ENCODE data around the gene ALDH16A1. TPM values are rescaled to one million over a fixed set of nuclear protein-coding genes. Genes with fewer than 3 reads are reported as not detected.
A peak's percentile ranks its signal among the peaks of the same experiment; 100 is the strongest.

ALDH16A1 gene
- total RNA-seq, 4 donors from 2014 or later: 33.8 to 53.6 (median 49.1) TPM

- no peak for DNase-seq
- peaks cover 0 to 74% of the 10 kb centered on the region in 2 donors for H3K27me3 ChIP-seq
- H3K4me3 ChIP-seq: no peak within 1 kb of the TSS
- H3K27ac ChIP-seq: no peak within 1 kb of the TSS
- H3K4me1 ChIP-seq: peaks cover 3 to 32% (median 21%) of the 10 kb centered on the region in 4 donors
- TF ChIP-seq CTCF (IDR thresholded peaks at IDR 0.05) (no peak), POLR2A (IDR thresholded peaks at IDR 0.05) (no peak)
- no peaks in the 10 kb centered on the region for H3K36me3 ChIP-seq
- no peaks in the 10 kb centered on the region for H3K9me3 ChIP-seq
These were observed 27.8 kb upstream of the ALDH16A1 start, which contains the start of gene GFY for GRCh38 chr19:49425178-49425577. Gene GFY, plus strand, starts transcription at chr19:49425388. Its CDS starts 1,043 bp downstream, at chr19:49426431.

GRCh38 chr19:49425922-49426592 is 27.0 kb upstream of the ALDH16A1 start:
- TF ChIP-seq CTCF (IDR thresholded peaks at IDR 0.05): no peak
- TF ChIP-seq POLR2A (IDR thresholded peaks at IDR 0.05): no peak
- Histone ChIP-seq H3K27ac (no peak overlapping the region), H3K27me3 (peaks cover 0 to 73% of the 10 kb centered on the region in 2 donors), H3K36me3 (no peaks in the 10 kb centered on the region), H3K4me3 (no peak overlapping the region), H3K9me3 (no peaks in the 10 kb centered on the region), H3K4me1 (peaks cover 3 to 30% (median 21%) of the 10 kb centered on the region in 4 donors)
- no peak for DNase-seq

GRCh38 chr19:49427339-49427738 is 25.7 kb upstream of the ALDH16A1 start:
- Histone ChIP-seq H3K27ac (no peak overlapping the region), H3K27me3 (peaks cover 0 to 73% of the 10 kb centered on the region in 2 donors), H3K4me1 (peaks cover 0 to 23% (median 17%) of the 10 kb centered on the region in 4 donors), H3K36me3 (no peaks in the 10 kb centered on the region), H3K9me3 (no peaks in the 10 kb centered on the region), H3K4me3 (no peak overlapping the region)
- no peak for DNase-seq
- TF ChIP-seq POLR2A (IDR thresholded peaks at IDR 0.05): no peak
- no peak for TF ChIP-seq CTCF (IDR thresholded peaks at IDR 0.05)

GRCh38 chr19:49427855-49428546 is 25.0 kb upstream of the ALDH16A1 start:
- Histone ChIP-seq H3K9me3 (no peaks in the 10 kb centered on the region), H3K36me3 (no peaks in the 10 kb centered on the region), H3K27me3 (peaks cover 0 to 73% of the 10 kb centered on the region in 2 donors), H3K4me3 (peak overlapping the region in 2 of 4 donors; percentile 25 to 27), H3K4me1 (peaks cover 0 to 17% (median 11%) of the 10 kb centered on the region in 4 donors), H3K27ac (no peak overlapping the region)
- no peak for TF ChIP-seq POLR2A (IDR thresholded peaks at IDR 0.05)
- TF ChIP-seq CTCF (IDR thresholded peaks at IDR 0.05): no peak
- peak in 1 of 3 donors; percentile 44 for DNase-seq

- Histone ChIP-seq H3K27ac (no peak overlapping the region), H3K9me3 (no peaks in the 10 kb centered on the region), H3K36me3 (no peaks in the 10 kb centered on the region), H3K4me3 (peak overlapping the region in 2 of 4 donors; percentile 25 to 27), H3K4me1 (peaks cover 0 to 12% (median 5%) of the 10 kb centered on the region in 4 donors), H3K27me3 (peaks cover 0 to 73% of the 10 kb centered on the region in 2 donors)
- TF ChIP-seq CTCF (IDR thresholded peaks at IDR 0.05) (no peak), POLR2A (IDR thresholded peaks at IDR 0.05) (no peak)
- DNase-seq: no peak
These were observed 24.2 kb upstream of the ALDH16A1 start for GRCh38 chr19:49428547-49429451.
